Muscle of arm (tissue), 12 donors: ENCODE results near the gene LONP1. TPM values are rescaled to one million over a fixed set of nuclear protein-coding genes. Genes with fewer than 3 reads are reported as not detected.

Experiments used
- DNase-seq: peaks from one replicate; pipeline ENCODE4 v3.0.0-alpha.2; 2013
- polyA plus RNA-seq, 12 donors: library from polyadenylated mRNA; unstranded; fragments of 120-200 nt; gene quantifications; one replicate each; pipeline ENCODE4 v1.2.1, GENCODE V29; 2013; ENCODE audit not compliant: insufficient read length in 12 of 12

LONP1 gene
- polyA plus RNA-seq, 12 donors, result 35.6 to 60.1 (median 42.4) TPM; not detected in 1

DNA sequence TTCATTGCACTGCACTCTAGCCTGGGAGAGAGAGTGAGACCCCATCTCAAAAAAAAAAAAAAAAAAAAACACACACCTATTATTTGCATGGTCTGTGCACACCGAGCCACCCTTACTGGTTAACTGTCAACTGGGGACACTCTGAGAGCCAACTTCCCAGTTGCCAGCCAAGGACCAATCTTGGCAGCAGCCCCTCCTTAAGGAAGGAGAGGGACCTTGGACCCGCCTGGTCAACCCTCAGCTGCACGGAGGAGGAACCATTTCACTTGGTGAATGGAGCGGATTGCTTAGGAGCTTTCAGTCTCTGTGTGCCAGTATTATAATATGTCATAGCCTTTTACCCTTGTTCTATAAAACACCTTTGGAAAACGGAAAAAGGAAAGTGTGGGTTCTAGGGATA, 64.5 kb downstream of the LONP1 start:
- DNase-seq, result no peak

- no peak for DNase-seq
Measured at GRCh38 chr19:5654931-5655330, 65.0 kb downstream of the LONP1 start.

GRCh38 chr19:5652261-5652660, 67.7 kb downstream of the LONP1 start:
- DNase-seq, result no peak

GRCh38 chr19:5651361-5651760, 68.6 kb downstream of the LONP1 start:
- DNase-seq, result no peak

DNA sequence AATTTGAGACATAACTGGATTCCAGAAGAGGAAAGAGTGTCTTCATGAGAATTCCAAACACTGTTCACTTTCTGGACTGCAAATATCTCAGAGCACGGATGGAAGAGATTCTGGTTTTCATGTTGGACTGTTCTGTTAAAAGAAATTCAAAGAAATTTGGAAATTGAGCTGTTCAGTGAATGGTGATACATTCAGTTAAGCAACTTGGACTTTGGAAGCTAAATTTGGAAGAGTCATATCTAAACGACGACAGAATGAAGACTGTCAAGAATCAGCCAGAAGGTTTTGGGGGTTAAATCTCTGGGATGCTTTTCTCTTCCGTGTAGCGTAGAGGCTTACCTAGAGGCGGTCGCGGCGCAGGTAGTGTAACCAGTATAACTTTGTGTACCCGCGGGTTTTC, 71.5 kb downstream of the LONP1 start:
- DNase-seq, result no peak

DNA sequence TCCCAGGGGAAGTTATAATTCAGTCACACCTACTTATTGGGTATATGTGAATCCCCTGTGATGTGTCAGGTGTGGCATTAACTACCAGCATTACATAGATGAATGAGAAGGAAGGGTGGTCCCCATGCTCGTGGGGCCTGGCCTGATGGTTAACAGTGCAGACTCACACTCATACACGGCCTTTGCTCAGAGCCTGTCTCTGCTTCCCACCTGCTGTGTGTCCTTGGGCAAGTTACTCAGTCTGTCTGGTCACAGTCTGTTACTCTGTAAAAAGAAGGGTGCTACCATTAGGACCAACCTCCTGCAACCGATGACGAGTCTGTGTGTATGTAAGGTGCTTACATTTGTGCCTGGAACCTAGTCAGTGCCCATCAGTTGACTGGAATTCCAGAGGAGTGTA, 73.2 kb downstream of the LONP1 start:
- DNase-seq, result no peak

DNA sequence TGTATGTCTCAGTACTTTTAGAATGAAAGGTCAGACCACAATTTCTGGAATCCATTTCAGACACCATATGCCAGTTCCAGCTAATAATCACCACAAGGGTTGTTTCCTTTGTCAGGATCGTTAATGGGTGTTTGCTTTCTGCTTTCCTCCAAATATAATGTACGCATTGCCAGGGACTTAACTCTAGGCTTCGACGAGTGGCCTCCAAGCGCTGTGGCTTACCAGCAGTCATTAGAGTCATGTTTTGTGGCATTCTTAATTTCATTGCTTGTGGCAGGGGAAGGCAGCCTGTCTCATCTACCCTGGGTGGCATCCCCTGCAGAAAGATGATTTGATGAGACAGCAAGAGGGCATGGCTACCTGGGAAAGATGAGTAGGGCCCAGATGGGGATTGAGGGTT, 74.5 kb downstream of the LONP1 start:
- DNase-seq, result no peak

DNA sequence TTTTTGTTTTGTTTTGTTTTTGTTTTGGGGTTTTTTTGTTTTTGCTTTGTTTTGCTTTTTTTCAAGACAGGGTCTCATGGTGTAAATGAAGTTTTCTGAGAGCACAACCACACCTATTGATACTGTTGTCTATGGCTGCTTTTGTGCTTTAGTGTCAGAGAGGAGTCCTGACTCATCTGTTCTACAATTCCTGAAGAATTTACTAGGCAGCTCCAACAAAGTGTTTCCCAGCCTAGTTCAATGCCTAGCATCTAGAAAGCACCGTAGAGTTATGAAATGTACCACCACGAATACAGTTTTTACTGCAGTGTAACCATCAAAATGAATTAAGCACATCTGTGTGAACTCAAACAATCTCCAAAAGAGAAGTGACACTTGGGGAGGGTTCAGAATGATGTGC, 75.9 kb downstream of the LONP1 start:
- no peak for DNase-seq

DNA sequence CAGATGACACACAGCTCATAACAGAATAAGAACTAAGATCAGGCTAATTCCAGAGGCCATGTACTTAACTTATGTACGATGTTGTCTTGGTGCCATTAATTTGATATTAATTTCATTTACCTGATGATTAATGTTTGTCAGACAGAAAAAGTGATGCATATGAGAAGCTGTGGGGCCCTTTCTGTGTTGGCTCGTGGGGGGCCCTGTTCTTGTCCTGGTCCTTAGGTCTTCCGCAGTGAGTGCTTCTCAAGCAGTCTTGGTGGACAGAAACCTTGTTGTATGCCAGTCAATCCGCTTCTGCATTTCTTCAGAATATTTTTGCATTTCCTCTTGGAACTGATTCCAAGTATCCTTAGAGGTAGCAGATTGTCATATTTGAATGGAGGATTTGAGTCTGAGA, 76.9 kb downstream of the LONP1 start:
- DNase-seq, result no peak

DNA sequence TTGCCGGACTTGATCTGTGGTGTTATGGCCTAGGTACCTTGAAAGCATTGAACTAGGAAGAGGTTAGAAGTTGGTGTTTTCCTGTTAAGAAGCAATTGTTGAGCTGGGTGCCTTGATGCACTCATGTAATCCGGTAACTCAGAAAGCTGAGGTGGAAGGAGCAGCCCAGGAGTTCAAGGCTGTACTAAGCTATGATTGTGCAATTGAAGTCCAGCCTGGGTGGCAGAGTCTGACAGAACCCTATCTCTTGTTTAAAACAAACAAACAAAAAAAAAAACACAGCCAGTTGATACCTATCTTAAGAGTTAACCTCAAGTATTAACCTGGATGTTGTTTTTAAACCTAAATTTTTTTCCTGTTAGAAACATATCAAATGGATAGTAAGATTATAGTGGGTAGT, 77.7 kb downstream of the LONP1 start:
- no peak for DNase-seq

Other genes with a start within 250 kb of the LONP1 start
- gene TINCR, start 152.2 kb downstream of the LONP1 start, polyA plus RNA-seq, result 1 to 10 TPM in 4 of 12 donors, under 1 TPM in 6, not detected in 2; 0.22 to 8.7 (median 0.71) TPM
- gene SAFB2, start 97.4 kb downstream of the LONP1 start, polyA plus RNA-seq, result 10 to 100 TPM in 11 of 12 donors, not detected in 1; 32.9 to 72.7 (median 45.3) TPM
- 100 to 1,000 TPM in 3 of 12 donors, 10 to 100 TPM in 8, not detected in 1; 79.8 to 122 (median 90.3) TPM for gene SAFB, start 97.1 kb downstream of the LONP1 start, polyA plus RNA-seq
- gene MICOS13, start 39.6 kb downstream of the LONP1 start, polyA plus RNA-seq, result 100 to 1,000 TPM in 2 of 12 donors, 10 to 100 TPM in 9, not detected in 1; 58.2 to 116 (median 68.2) TPM
- gene HSD11B1L, start 39.1 kb downstream of the LONP1 start, polyA plus RNA-seq, result 1 to 10 TPM in 10 of 12 donors, not detected in 2; 2.9 to 6.9 (median 4.9) TPM
- gene RPL36, start 29.9 kb downstream of the LONP1 start, polyA plus RNA-seq, result 1,000 to 10,000 TPM in 11 of 12 donors, 100 to 1,000 TPM in 1; 913 to 2,217 (median 1,062) TPM
- under 1 TPM in 1 of 12 donors, not detected in 11; 0.20 TPM for gene CATSPERD, start 491 bp upstream of the LONP1 start, polyA plus RNA-seq
- 1 to 10 TPM in 8 of 12 donors, under 1 TPM in 2, not detected in 2; 0.62 to 4.4 (median 1.2) TPM for gene PRR22, start 64.6 kb upstream of the LONP1 start, polyA plus RNA-seq
- 10 to 100 TPM in 11 of 12 donors, not detected in 1; 13.3 to 29.3 (median 17.7) TPM for gene DUS3L, start 71.0 kb upstream of the LONP1 start, polyA plus RNA-seq
- gene NRTN, start 84.9 kb upstream of the LONP1 start, polyA plus RNA-seq, result 1 to 10 TPM in 2 of 12 donors, under 1 TPM in 7, not detected in 3; 0.14 to 4.2 (median 0.33) TPM
- under 1 TPM in 3 of 12 donors, not detected in 9; 0.15 to 0.40 (median 0.16) TPM for gene FUT6, start 119.6 kb upstream of the LONP1 start, polyA plus RNA-seq
- 1 to 10 TPM in 1 of 12 donors, under 1 TPM in 5, not detected in 6; 0.15 to 1.4 (median 0.42) TPM for gene FUT3, start 131.3 kb upstream of the LONP1 start, polyA plus RNA-seq
- under 1 TPM in 2 of 12 donors, not detected in 10; 0.11 to 0.21 TPM for gene FUT5, start 150.4 kb upstream of the LONP1 start, polyA plus RNA-seq
- gene NDUFA11, start 183.6 kb upstream of the LONP1 start, polyA plus RNA-seq, result 100 to 1,000 TPM in 11 of 12 donors, not detected in 1; 138 to 197 (median 162) TPM
- gene VMAC, start 184.7 kb upstream of the LONP1 start, polyA plus RNA-seq, result 1 to 10 TPM in 11 of 12 donors, not detected in 1; 2.1 to 6.3 (median 4.0) TPM
- gene CAPS, start 194.1 kb upstream of the LONP1 start, polyA plus RNA-seq, result 1 to 10 TPM in 11 of 12 donors, not detected in 1; 2.6 to 9.3 (median 4.8) TPM